T-helper 17 cell (primary cell): ENCODE results near the gene DNAH10. TPM values are rescaled to one million over a fixed set of nuclear protein-coding genes. Genes with fewer than 3 reads are reported as not detected.
"Not testable (repeated sequence)": the region's sequence is repeated elsewhere in the genome, so short reads cannot be mapped to it uniquely, and the experiment has no call there.

ENCODE experiments used
- ATAC-seq: fragments of 150-1000 bp; cut with Tn5 transposase; 2 replicates; pipeline ENCODE4 v1.10.0; 2021; ENCODE audit warnings: mild to moderate bottlenecking, moderate library complexity
- DNase-seq, 3 donors: peaks; one replicate each; pipeline versions ENCODE4 v3.0.0 to v3.0.0-alpha.2; 2020 to 2021
- H3K9me3 ChIP-seq: one replicate; pipeline ENCODE4 v1.7.0; 2013; ENCODE audit warnings: low read length, mild to moderate bottlenecking; ENCODE audit not compliant: control insufficient read depth, poor library complexity, severe bottlenecking
- H3K27ac Mint-ChIP-seq: one replicate; pipeline ENCODE4 v1.8.0; 2022; ENCODE audit warnings: mild to moderate bottlenecking, moderate library complexity, mixed read lengths
- H3K27me3 Mint-ChIP-seq: one replicate; pipeline ENCODE4 v1.8.0; 2022; ENCODE audit warnings: mixed read lengths
- H3K36me3 Mint-ChIP-seq: one replicate; pipeline ENCODE4 v1.8.0; 2022; ENCODE audit warnings: low read depth, mixed read lengths
- H3K4me1 Mint-ChIP-seq: one replicate; pipeline ENCODE4 v1.8.0; 2022; ENCODE audit warnings: mild to moderate bottlenecking, mixed read lengths
- H3K4me3 Mint-ChIP-seq: one replicate; pipeline ENCODE4 v1.8.0; 2022; ENCODE audit warnings: mild to moderate bottlenecking, moderate library complexity, mixed read lengths
- total RNA-seq, 4 donors: library from RNA in 2 of 4; stranded (reverse) in 2 of 4; gene quantifications; one replicate each; pipeline ENCODE4 v1.2.3 and lab custom pipeline; 2022 to 2026

The DNAH10 gene
- total RNA-seq, 2 donors from 2014 or later, result 0.08 to 0.25 TPM

DNA sequence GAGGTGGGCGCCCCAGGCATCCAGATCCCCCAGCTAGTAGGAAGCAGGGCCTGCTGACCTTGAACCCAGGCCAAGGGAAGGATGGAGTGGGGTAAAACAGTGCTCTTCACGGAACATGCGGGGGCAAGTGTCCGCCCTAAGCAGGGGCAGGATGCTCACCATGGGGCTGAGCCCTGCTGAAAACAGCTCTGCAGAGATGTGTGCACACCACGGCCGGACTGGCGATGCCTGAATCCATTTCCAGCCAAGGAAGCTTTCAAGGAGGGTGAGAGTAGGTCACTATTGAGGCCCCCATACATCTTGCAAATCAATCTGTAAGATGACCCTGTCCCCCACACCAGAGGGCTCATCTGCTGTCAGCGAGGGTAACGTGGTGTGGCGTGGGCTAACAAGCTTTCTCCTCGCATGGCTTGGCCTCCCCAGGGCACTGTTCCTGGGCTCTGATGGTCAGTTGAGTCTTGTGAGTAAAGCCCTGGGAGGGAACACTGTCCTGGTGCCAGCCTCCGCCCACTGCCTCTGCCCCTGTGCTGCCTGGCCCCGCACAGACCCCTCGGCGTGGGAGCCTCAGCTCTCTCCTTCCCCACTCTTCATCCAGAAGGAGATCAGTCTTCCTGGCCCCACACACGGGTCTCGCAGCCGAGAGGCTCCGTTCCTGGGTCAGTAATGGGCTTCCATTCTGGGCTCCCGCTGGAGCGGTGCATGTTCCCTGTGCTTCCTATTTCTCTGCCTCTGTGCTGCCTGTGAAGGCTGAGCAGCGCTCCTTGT is 141.4 kb downstream of the DNAH10 start:
- H3K36me3 Mint-ChIP-seq, result no peaks in the 10 kb centered on the region
- no peak overlapping the region for H3K4me3 Mint-ChIP-seq
- H3K27ac Mint-ChIP-seq, result peak overlapping the region; percentile 51
- DNase-seq, result no peak
- peaks cover 9% of the 10 kb centered on the region for H3K4me1 Mint-ChIP-seq
- H3K9me3 ChIP-seq, result no peaks in the 10 kb centered on the region
- peaks cover 54% of the 10 kb centered on the region for H3K27me3 Mint-ChIP-seq
- ATAC-seq, result no peak

DNA sequence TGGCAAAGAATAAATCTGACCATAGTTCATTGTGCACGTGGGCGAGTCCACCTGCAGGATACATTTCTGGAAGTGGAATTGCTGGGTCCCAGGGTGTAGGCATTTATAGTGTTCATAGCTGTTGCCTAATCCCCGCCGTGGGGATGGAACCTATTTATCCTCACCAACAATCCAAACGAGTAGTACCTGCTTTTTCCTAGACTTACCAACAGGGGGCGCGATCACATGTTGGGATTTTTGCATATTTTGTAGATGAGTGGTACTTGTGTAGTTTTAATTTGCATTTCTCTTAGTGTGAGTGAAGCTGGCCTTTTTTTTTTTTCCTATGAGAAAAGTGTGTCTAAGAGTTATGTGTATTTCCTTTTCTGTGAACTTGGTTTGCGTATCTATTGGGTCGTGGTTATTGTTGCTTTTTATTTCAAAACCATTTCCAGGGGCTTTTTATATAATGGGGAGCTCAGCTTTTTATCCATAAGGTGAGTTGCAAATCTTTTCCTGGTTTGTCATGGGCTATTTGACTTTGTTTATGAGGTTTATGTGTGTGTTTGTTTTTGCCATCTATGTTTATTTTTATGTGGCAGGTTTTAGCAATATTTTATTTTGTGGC is 143.3 kb downstream of the DNAH10 start:
- H3K4me3 Mint-ChIP-seq, result no peak overlapping the region
- DNase-seq, result peak; percentile 34 to 48 (median 38)
- peak; percentile 69 for ATAC-seq
- peak overlapping the region; percentile 9 for H3K27ac Mint-ChIP-seq
- peaks cover 9% of the 10 kb centered on the region for H3K4me1 Mint-ChIP-seq
- no peaks in the 10 kb centered on the region for H3K9me3 ChIP-seq
- peaks cover 34% of the 10 kb centered on the region for H3K27me3 Mint-ChIP-seq
- no peaks in the 10 kb centered on the region for H3K36me3 Mint-ChIP-seq

DNA sequence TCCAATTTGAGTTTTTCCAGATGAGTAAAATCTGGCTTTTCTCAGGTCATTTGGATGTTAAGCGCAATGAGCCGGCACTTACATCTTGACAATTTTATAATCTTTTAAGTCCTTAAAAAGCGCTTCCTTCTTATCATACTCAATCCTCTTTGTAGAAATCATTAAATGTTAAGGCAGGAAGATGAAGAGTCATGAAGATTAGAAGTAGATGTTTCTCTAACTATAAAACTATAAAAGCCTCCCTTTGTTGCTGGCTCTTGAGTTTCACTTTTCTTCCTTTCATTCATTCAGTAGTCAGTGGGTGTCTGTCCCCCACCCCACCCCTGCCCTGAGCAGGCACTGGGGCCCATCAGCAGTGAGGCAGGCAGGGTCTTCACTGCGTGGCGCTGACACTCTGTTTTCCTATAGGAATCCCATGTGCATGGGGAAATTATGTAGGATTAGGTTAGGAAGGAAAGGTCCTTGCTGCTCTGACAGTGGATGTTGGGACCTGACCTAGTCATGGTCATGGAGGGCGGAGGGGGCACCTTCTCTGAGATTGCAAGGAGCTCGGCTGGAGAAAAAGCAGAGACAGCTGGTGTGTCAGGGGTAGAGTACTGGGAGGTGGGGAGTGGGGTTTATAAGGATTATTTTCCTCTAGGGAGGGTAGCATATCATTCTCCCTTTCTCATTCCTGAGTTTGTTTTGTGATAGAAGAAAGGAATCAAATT is 144.8 kb downstream of the DNAH10 start:
- peaks cover 15% of the 10 kb centered on the region for H3K4me1 Mint-ChIP-seq
- no peaks in the 10 kb centered on the region for H3K9me3 ChIP-seq
- H3K4me3 Mint-ChIP-seq, result no peak overlapping the region
- no peaks in the 10 kb centered on the region for H3K36me3 Mint-ChIP-seq
- ATAC-seq (no peak), DNase-seq (no peak)
- H3K27ac Mint-ChIP-seq, result peak overlapping the region; percentile 34
- H3K27me3 Mint-ChIP-seq, result peaks cover 23% of the 10 kb centered on the region

DNA sequence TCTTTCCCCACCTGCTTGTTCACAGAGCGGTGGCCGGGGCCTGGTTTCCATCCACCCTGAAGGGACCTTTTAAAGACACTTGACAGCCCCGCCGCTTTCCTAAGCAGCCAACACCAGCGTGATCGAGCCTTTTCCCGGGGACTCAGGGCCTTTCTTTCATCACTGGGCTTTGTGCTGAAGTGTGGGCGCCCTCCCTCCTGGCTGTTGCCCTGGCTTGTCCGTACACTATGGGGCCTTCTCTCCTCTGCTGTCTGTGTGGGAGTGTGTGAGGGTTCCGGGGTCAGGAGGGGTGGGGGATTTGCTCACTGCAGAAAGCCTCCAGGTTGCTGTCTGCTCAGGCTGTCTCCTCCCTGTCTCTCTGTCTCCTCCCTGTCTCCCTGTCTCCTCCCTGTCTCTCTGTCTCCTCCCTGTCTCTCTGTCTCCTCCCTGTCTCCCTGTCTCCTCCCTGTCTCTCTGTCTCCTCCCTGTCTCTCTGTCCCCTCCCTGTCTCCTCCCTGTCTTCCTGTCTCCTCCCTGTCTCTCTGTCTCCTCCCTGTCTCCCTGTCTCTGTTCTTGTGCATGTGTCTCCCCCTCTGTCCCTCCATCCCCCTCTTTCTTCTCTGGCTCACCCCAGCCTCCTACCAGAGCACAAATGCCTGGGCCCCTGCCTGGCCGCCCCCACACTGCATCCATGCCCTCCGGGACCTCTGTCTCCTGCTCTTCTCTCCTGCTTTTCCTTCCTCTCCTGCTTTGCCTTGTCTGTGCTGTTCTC is 145.8 kb downstream of the DNAH10 start:
- H3K9me3 ChIP-seq, result no peaks in the 10 kb centered on the region
- H3K27me3 Mint-ChIP-seq, result peaks cover 14% of the 10 kb centered on the region
- peaks cover 13% of the 10 kb centered on the region for H3K4me1 Mint-ChIP-seq
- ATAC-seq, result no peak
- no peak overlapping the region for H3K4me3 Mint-ChIP-seq
- peak overlapping the region; percentile 34 for H3K27ac Mint-ChIP-seq
- no peak for DNase-seq
- H3K36me3 Mint-ChIP-seq, result no peaks in the 10 kb centered on the region

DNA sequence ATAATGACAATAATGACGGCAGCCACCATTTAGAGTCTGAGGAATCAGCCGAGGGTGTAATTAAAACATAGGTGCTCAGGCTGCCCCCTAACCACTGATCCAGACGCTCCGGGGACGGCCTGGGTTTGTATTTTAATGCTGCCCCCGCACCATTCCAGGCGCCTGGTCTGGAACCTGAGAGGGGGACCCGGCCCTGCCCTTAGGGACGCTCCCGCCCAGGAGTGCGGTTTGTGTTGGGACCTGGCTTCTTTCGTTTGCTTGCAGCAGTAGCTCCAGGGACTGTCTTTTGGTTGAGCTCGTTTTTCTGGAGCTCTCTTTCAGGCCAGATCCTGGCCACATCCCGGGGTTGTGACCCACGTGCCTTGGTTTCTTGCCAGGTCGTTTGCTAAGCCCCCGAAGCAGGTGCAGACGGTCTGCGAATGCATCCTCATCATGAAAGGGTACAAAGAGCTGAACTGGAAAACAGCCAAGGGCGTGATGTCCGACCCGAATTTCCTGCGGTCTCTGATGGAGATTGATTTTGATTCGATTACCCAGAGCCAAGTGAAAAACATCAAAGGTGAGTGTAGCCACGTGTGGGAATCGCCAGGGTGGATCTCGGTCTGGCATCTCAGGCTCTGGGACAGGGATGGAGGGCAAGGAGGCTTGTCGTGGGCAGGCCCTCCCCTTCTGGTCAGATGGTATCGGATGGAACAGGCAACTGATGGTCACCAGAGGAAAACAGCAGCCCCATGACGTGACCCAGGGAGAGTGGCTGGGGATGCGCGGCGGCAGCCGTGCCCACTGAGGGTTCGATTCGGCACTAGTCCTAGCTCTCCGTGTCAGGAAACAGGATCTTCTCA is 147.0 kb downstream of the DNAH10 start:
- H3K4me1 Mint-ChIP-seq, result peaks cover 13% of the 10 kb centered on the region
- H3K27ac Mint-ChIP-seq, result no peak overlapping the region
- peaks cover 10% of the 10 kb centered on the region for H3K27me3 Mint-ChIP-seq
- H3K9me3 ChIP-seq, result no peaks in the 10 kb centered on the region
- no peak for DNase-seq
- ATAC-seq, result no peak
- no peak overlapping the region for H3K4me3 Mint-ChIP-seq
- H3K36me3 Mint-ChIP-seq, result no peaks in the 10 kb centered on the region

- H3K4me3 Mint-ChIP-seq, result no peak overlapping the region
- no peaks in the 10 kb centered on the region for H3K36me3 Mint-ChIP-seq
- H3K27me3 Mint-ChIP-seq, result peaks cover 3% of the 10 kb centered on the region
- H3K27ac Mint-ChIP-seq, result no peak overlapping the region
- ATAC-seq (no peak), DNase-seq (no peak)
- H3K4me1 Mint-ChIP-seq, result peaks cover 12% of the 10 kb centered on the region
- no peaks in the 10 kb centered on the region for H3K9me3 ChIP-seq
These were observed 148.0 kb downstream of the DNAH10 start for GRCh38 chr12:123910057-123910456.

DNA sequence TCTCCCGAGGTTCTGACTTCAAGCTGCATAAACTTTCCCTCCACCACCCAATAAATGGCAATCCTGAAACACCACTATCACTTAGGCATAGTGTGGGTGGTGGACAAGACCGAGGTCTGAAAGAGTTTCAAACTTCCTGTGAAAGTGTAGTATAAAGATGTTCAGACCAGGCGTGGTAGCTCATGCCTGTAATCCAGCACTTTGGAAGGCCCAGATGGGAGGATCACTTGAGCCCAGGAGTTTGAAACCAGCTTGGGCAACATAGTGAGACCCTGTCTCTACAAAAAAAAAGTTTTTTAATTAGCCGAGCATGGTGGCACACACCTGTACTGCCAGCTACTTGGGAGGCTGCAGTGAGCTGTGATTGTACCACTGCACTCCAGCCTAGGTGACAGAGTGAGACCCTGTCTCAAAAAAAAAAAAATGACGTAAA is 148.7 kb downstream of the DNAH10 start:
- Mint-ChIP-seq H3K4me3 (no peak overlapping the region), H3K4me1 (peaks cover 6% of the 10 kb centered on the region), H3K27ac (peak overlapping the region; percentile 79), H3K36me3 (no peaks in the 10 kb centered on the region), H3K27me3 (no peaks in the 10 kb centered on the region)
- no peaks in the 10 kb centered on the region for H3K9me3 ChIP-seq
- no peak for DNase-seq
- peak; percentile 51 for ATAC-seq

- H3K27me3 Mint-ChIP-seq, result not testable (repeated sequence)
These were observed 149.7 kb downstream of the DNAH10 start for GRCh38 chr12:123911672-123912409.

GRCh38 chr12:123912415-123913380 is 150.6 kb downstream of the DNAH10 start:
- no peaks in the 10 kb centered on the region for H3K36me3 Mint-ChIP-seq
- no peak for ATAC-seq
- H3K4me1 Mint-ChIP-seq, result peaks cover 6% of the 10 kb centered on the region
- H3K27ac Mint-ChIP-seq, result no peak overlapping the region
- no peak for DNase-seq
- H3K9me3 ChIP-seq, result no peaks in the 10 kb centered on the region
- peaks cover 5% of the 10 kb centered on the region for H3K27me3 Mint-ChIP-seq
- H3K4me3 Mint-ChIP-seq, result peak overlapping the region; percentile 41

More at GRCh38 chr12:123911672-123912409, 149.7 kb downstream of the DNAH10 start:
- H3K4me1 Mint-ChIP-seq, DNase-seq, H3K27ac Mint-ChIP-seq, ATAC-seq, H3K4me3 Mint-ChIP-seq, H3K36me3 Mint-ChIP-seq, H3K9me3 ChIP-seq: not testable (repeated sequence)

DNA sequence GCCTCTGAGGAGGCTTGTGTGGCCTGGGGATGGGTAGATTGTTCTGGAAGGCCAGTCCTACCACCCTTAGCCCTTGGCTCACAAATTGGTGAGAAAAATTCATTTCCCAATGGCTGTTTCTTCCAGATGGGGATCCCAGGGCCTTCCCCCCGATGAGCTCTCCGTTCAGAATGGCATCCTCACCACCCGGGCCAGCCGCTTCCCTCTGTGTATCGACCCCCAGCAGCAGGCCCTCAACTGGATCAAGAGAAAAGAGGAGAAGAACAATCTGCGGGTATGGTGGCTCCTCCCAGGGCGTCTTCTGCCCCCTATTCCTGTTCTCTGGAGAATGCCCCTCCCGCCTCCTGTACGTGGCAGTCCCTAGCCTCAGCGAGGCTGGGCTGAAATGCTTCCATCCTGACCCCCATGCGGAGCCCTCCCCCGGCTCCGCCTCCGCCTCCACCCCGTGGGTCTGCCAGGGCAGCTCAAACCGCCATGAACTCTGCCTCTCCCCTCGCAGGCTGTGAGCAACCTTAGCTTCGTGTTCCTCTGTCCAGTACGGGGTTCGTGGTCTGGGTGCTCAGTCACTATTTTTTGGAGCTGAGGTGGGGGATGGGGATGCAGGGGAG is 152.7 kb downstream of the DNAH10 start:
- peaks cover 6% of the 10 kb centered on the region for H3K4me1 Mint-ChIP-seq
- no peaks in the 10 kb centered on the region for H3K36me3 Mint-ChIP-seq
- H3K4me3 Mint-ChIP-seq, result no peak overlapping the region
- no peak overlapping the region for H3K27ac Mint-ChIP-seq
- ATAC-seq (no peak), DNase-seq (no peak)
- peaks cover 10% of the 10 kb centered on the region for H3K27me3 Mint-ChIP-seq
- H3K9me3 ChIP-seq, result no peaks in the 10 kb centered on the region

- Mint-ChIP-seq H3K4me1 (peaks cover 3% of the 10 kb centered on the region), H3K27me3 (peaks cover 17% of the 10 kb centered on the region), H3K4me3 (no peak overlapping the region), H3K27ac (no peak overlapping the region), H3K36me3 (no peaks in the 10 kb centered on the region)
- H3K9me3 ChIP-seq, result no peaks in the 10 kb centered on the region
- ATAC-seq, result no peak
- no peak for DNase-seq
These were observed 154.6 kb downstream of the DNAH10 start for GRCh38 chr12:123916729-123917128.
